ENCODE data around the gene MAPK7. TPM values are rescaled to one million over a fixed set of nuclear protein-coding genes. Genes with fewer than 3 reads are reported as not detected.

MAPK7 gene
- total RNA-seq, 4 donors from 2014 or later: 15.3 to 112 (median 48.3) TPM

DNA sequence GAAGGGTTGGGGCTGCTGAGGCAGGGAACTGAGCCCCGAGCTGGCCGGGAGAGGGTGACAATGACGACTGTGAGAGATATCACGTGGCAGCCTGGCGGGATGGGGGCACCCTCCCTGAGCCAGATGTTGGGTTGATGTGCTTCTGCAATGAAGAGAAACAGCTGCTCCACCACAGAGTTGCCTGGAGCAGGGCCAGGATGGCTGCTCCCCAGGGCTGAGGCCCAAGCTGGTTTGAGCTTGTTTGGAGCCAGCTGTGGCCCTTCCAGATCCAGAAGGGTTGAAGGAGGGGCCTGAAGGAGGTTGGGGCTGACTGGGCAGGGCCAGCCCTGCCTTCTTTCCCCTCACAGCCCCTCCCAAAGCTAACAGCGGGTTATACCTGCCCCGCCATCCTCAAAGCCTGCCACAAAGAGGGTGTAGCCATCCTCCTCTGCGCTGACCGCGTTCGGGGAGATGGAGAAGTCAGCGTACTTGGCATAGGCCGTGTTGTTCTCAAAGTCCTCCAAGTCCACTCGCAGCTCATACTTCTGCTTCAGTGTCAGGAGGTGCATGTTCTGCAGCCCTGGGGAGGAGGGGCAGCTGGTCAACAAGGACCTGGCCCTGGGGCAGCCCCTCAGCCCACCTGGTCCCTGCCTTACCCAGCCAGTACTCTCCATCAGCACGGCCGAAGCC, 6.6 kb downstream of the MAPK7 start:
- peaks cover 44 to 76% (median 54%) of the 10 kb centered on the region in 4 donors for H3K4me1 ChIP-seq
- no peaks in the 10 kb centered on the region for H3K9me3 ChIP-seq
- peak overlapping the region in 1 of 4 donors; percentile 2 for H3K4me3 ChIP-seq
- TF ChIP-seq, protein P1, sequence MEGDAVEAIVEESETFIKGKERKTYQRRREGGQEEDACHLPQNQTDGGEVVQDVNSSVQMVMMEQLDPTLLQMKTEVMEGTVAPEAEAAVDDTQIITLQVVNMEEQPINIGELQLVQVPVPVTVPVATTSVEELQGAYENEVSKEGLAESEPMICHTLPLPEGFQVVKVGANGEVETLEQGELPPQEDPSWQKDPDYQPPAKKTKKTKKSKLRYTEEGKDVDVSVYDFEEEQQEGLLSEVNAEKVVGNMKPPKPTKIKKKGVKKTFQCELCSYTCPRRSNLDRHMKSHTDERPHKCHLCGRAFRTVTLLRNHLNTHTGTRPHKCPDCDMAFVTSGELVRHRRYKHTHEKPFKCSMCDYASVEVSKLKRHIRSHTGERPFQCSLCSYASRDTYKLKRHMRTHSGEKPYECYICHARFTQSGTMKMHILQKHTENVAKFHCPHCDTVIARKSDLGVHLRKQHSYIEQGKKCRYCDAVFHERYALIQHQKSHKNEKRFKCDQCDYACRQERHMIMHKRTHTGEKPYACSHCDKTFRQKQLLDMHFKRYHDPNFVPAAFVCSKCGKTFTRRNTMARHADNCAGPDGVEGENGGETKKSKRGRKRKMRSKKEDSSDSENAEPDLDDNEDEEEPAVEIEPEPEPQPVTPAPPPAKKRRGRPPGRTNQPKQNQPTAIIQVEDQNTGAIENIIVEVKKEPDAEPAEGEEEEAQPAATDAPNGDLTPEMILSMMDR (IDR thresholded peaks at IDR 0.05): no peak
- TF ChIP-seq EP300 (IDR thresholded peaks at IDR 0.05; ENCODE audit: low read depth): no peak
- TF ChIP-seq POLR2AphosphoS5 (IDR thresholded peaks at IDR 0.05): peak; percentile 57 to 85 (median 76)
- in situ Hi-C loops (cut with MboI; ENCODE audit: low pct_ligation_motif_present in 1 of 4, low pct_unique_long_range_greater_than_20kb in 1 of 4, low sequenced_read_pairs in 3 of 4): no loop called here
- H3K27ac ChIP-seq: peak overlapping the region; percentile 84 to 95 (median 90)
- 33 to 40% methylated on average over 2 to 16 of the region's 16 CpGs for WGBS, 2 donors (ENCODE audit: low coverage in 1 of 2)
- H3K36me3 ChIP-seq: peaks cover 0 to 15% (median 7%) of the 10 kb centered on the region in 4 donors
- peak; percentile 84 for DNase-seq
- intact Hi-C loops (cut with DNase I; ENCODE audit: low total_unique reads): no loop called here
- no peaks in the 10 kb centered on the region for H3K27me3 ChIP-seq

GRCh38 chr17:19385521-19385983, 7.3 kb downstream of the MAPK7 start:
- no peaks in the 10 kb centered on the region for H3K27me3 ChIP-seq
- TF ChIP-seq EP300 (IDR thresholded peaks at IDR 0.05; ENCODE audit: low read depth): no peak
- no peak for TF ChIP-seq POLR2A (IDR thresholded peaks at IDR 0.05)
- TF ChIP-seq POLR2AphosphoS5 (IDR thresholded peaks at IDR 0.05): no peak
- TF ChIP-seq, protein P1 (IDR thresholded peaks at IDR 0.05): no peak
- peak overlapping the region; percentile 84 to 95 (median 90) for H3K27ac ChIP-seq
- no peak for DNase-seq
- 57 to 73% methylated on average over 3 to 9 of the region's 9 CpGs for WGBS, 2 donors (ENCODE audit: low coverage in 1 of 2)
- in situ Hi-C loops (cut with MboI; ENCODE audit: low pct_ligation_motif_present in 1 of 4, low pct_unique_long_range_greater_than_20kb in 1 of 4, low sequenced_read_pairs in 3 of 4) (no loop called here), intact Hi-C loops (cut with DNase I; ENCODE audit: low total_unique reads) (no loop called here)
- H3K36me3 ChIP-seq: peaks cover 0 to 12% (median 5%) of the 10 kb centered on the region in 4 donors
- no peaks in the 10 kb centered on the region for H3K9me3 ChIP-seq
- peak overlapping the region in 2 of 4 donors; percentile 7 to 34 for H3K4me3 ChIP-seq
- H3K4me1 ChIP-seq: peaks cover 44 to 73% (median 53%) of the 10 kb centered on the region in 4 donors

- Histone ChIP-seq H3K36me3 (peaks cover 0 to 6% (median 2%) of the 10 kb centered on the region in 4 donors), H3K4me1 (peaks cover 44 to 73% (median 53%) of the 10 kb centered on the region in 4 donors), H3K27me3 (no peaks in the 10 kb centered on the region), H3K4me3 (peak overlapping the region in 3 of 4 donors; percentile 4 to 34 (median 13)), H3K27ac (peak overlapping the region; percentile 84 to 95 (median 90)), H3K9me3 (no peaks in the 10 kb centered on the region)
- peak; percentile 62 for DNase-seq
- peak in 2 of 3 donors; percentile 4 to 22 for TF ChIP-seq POLR2AphosphoS5 (IDR thresholded peaks at IDR 0.05)
- TF ChIP-seq POLR2A (IDR thresholded peaks at IDR 0.05): no peak
- TF ChIP-seq, protein P1 (IDR thresholded peaks at IDR 0.05): no peak
- 68 to 100% methylated on average over 1 to 20 of the region's 20 CpGs for WGBS, 2 donors (ENCODE audit: low coverage in 1 of 2)
- intact Hi-C loops (cut with DNase I; ENCODE audit: low total_unique reads): no loop called here
- in situ Hi-C loops (cut with MboI; ENCODE audit: low pct_ligation_motif_present in 1 of 4, low pct_unique_long_range_greater_than_20kb in 1 of 4, low sequenced_read_pairs in 3 of 4): no loop called here
These were observed 8.0 kb downstream of the MAPK7 start for GRCh38 chr17:19386051-19386929.

Data from transverse colon (tissue), 4 donors.